ENCODE measurements around the gene WDR41. TPM values are rescaled to one million over a fixed set of nuclear protein-coding genes. Genes with fewer than 3 reads are reported as not detected.

The WDR41 gene
- total RNA-seq, 3 donors from 2014 or later: 49.8 to 75.2 (median 56.6) TPM

- TF ChIP-seq POLR2A (IDR thresholded peaks at IDR 0.05): no peak
- TF ChIP-seq POLR2AphosphoS5 (IDR thresholded peaks at IDR 0.05): no peak
- TF ChIP-seq CTCF (IDR thresholded peaks at IDR 0.05): no peak
- Histone ChIP-seq H3K4me3 (no peak overlapping the region), H3K27ac (no peak overlapping the region), H3K9me3 (no peaks in the 10 kb centered on the region), H3K27me3 (no peaks in the 10 kb centered on the region), H3K36me3 (no peaks in the 10 kb centered on the region), H3K4me1 (no peaks in the 10 kb centered on the region)
- DNase-seq (ENCODE audit: low spot score in 2 of 2): no peak
- intact Hi-C loops (cut with DNase I; ENCODE audit: low total_unique reads): no loop called here
Measured at GRCh38 chr5:77444356-77444755, 47.8 kb downstream of the WDR41 start.

- Histone ChIP-seq H3K36me3 (no peaks in the 10 kb centered on the region), H3K9me3 (no peaks in the 10 kb centered on the region), H3K4me3 (no peak overlapping the region), H3K27ac (no peak overlapping the region), H3K4me1 (no peaks in the 10 kb centered on the region), H3K27me3 (no peaks in the 10 kb centered on the region)
- DNase-seq (ENCODE audit: low spot score in 2 of 2): no peak
- intact Hi-C loops (cut with DNase I; ENCODE audit: low total_unique reads): no loop called here
- no peak for TF ChIP-seq POLR2A (IDR thresholded peaks at IDR 0.05)
- TF ChIP-seq CTCF (IDR thresholded peaks at IDR 0.05): no peak
- no peak for TF ChIP-seq POLR2AphosphoS5 (IDR thresholded peaks at IDR 0.05)
Measured at GRCh38 chr5:77443670-77444069, 48.4 kb downstream of the WDR41 start.

- Histone ChIP-seq H3K27ac (no peak overlapping the region), H3K4me1 (no peaks in the 10 kb centered on the region), H3K9me3 (no peaks in the 10 kb centered on the region), H3K27me3 (no peaks in the 10 kb centered on the region), H3K4me3 (no peak overlapping the region), H3K36me3 (peaks cover 8% of the 10 kb centered on the region)
- intact Hi-C loops (cut with DNase I; ENCODE audit: low total_unique reads): no loop called here
- TF ChIP-seq POLR2A (IDR thresholded peaks at IDR 0.05): no peak
- TF ChIP-seq POLR2AphosphoS5 (IDR thresholded peaks at IDR 0.05): no peak
- TF ChIP-seq CTCF (IDR thresholded peaks at IDR 0.05): no peak
- DNase-seq (ENCODE audit: low spot score in 2 of 2): no peak
Measured at GRCh38 chr5:77438071-77438470, 54.0 kb downstream of the WDR41 start.

- intact Hi-C loops (cut with DNase I; ENCODE audit: low total_unique reads): no loop called here
- TF ChIP-seq CTCF (IDR thresholded peaks at IDR 0.05) (no peak), POLR2AphosphoS5 (IDR thresholded peaks at IDR 0.05) (no peak), POLR2A (IDR thresholded peaks at IDR 0.05) (no peak)
- no peak overlapping the region for H3K4me3 ChIP-seq
- no peak overlapping the region for H3K27ac ChIP-seq
- H3K27me3 ChIP-seq: no peaks in the 10 kb centered on the region
- H3K9me3 ChIP-seq: no peaks in the 10 kb centered on the region
- peaks cover 8% of the 10 kb centered on the region for H3K36me3 ChIP-seq
- H3K4me1 ChIP-seq: no peaks in the 10 kb centered on the region
- DNase-seq (ENCODE audit: low spot score in 2 of 2): no peak
Measured at GRCh38 chr5:77437194-77437593, 54.9 kb downstream of the WDR41 start.

GRCh38 chr5:77431719-77432118 lies 60.4 kb downstream of the WDR41 start:
- intact Hi-C loops (cut with DNase I; ENCODE audit: low total_unique reads): no loop called here
- Histone ChIP-seq H3K4me1 (no peaks in the 10 kb centered on the region), H3K9me3 (no peaks in the 10 kb centered on the region), H3K27ac (no peak overlapping the region), H3K27me3 (no peaks in the 10 kb centered on the region), H3K4me3 (no peak overlapping the region), H3K36me3 (peaks cover 8% of the 10 kb centered on the region)
- no peak for DNase-seq (ENCODE audit: low spot score in 2 of 2)
- TF ChIP-seq POLR2A (IDR thresholded peaks at IDR 0.05): no peak
- TF ChIP-seq CTCF (IDR thresholded peaks at IDR 0.05): no peak
- TF ChIP-seq POLR2AphosphoS5 (IDR thresholded peaks at IDR 0.05): no peak
